Spleen (tissue), 11 donors: ENCODE results near the gene RPTOR. TPM values are rescaled to one million over a fixed set of nuclear protein-coding genes. Genes with fewer than 3 reads are reported as not detected.

Experiments
- DNase-seq: peaks from one replicate; pipeline ENCODE4 v3.0.0-alpha.2; 2020
- H3K27ac ChIP-seq, 8 donors: fragments of 200-600 bp; sonication (generic) in 7 of 8; 1 replicate in 4 of 8; 2 replicates in 4 of 8; pipeline versions ENCODE4 v1.5.0 to v1.8.0; 2016 to 2021; ENCODE audit warnings: inconsistent platforms in 4 of 8, mild to moderate bottlenecking in 4 of 8, moderate library complexity in 1 of 8
- H3K27me3 ChIP-seq, 7 donors: fragments of 200-600 bp; sonication (generic) in 6 of 7; replicated peaks in 1 of 7; 1 replicate in 4 of 7; 2 replicates in 3 of 7; pipeline versions ENCODE4 v1.5.0 to v1.8.0; 2016 to 2021; ENCODE audit warnings: inconsistent platforms in 3 of 7, mild to moderate bottlenecking in 1 of 7
- H3K36me3 ChIP-seq, 6 donors: fragments of 200-600 bp; sonication (generic) in 5 of 6; 1 replicate in 4 of 6; 2 replicates in 2 of 6; pipeline versions ENCODE4 v1.5.0 to v1.8.0; 2016 to 2021; ENCODE audit warnings: inconsistent platforms in 2 of 6
- H3K4me1 ChIP-seq, 6 donors: fragments of 200-600 bp; sonication (generic) in 5 of 6; 1 replicate in 3 of 6; 2 replicates in 3 of 6; pipeline versions ENCODE4 v1.5.0 to v1.8.0; 2016 to 2021; ENCODE audit warnings: inconsistent platforms in 3 of 6
- H3K4me3 ChIP-seq, 8 donors: fragments of 200-600 bp; sonication (generic) in 7 of 8; 1 replicate in 4 of 8; 2 replicates in 4 of 8; pipeline versions ENCODE4 v1.5.0 to v1.8.0; 2016 to 2021; ENCODE audit warnings: inconsistent platforms in 4 of 8, mild to moderate bottlenecking in 4 of 8, moderate library complexity in 2 of 8
- H3K9me3 ChIP-seq, 8 donors: fragments of 200-600 bp; sonication (generic) in 7 of 8; 1 replicate in 4 of 8; 2 replicates in 4 of 8; pipeline versions ENCODE4 v1.5.0 to v1.8.0; 2016 to 2021; ENCODE audit warnings: inconsistent platforms in 4 of 8
- POLR2A ChIP-seq, 3 donors: fragments of 450-650 bp; IDR thresholded peaks; one replicate each; pipeline ENCODE4 v1.5.1; 2017; ENCODE audit warnings: antibody characterized with exemption in 3 of 3, mild to moderate bottlenecking in 1 of 3
- POLR2AphosphoS5 ChIP-seq, 3 donors: sonication (generic); formaldehyde crosslinking; IDR thresholded peaks; one replicate each; pipeline ENCODE4 v1.5.1; 2017; ENCODE audit warnings: antibody characterized with exemption in 3 of 3
- WGBS, 5 donors: extraction: QIAGEN DNeasy Blood & Tissue Kit in 3 of 5; methylation state at CpG; one replicate each; pipeline versions ENCODE4 v1.1.5 to v1.1.7; 2013 to 2018; 5-methylcytosine and 5-hydroxymethylcytosine counted together
- intact Hi-C: fragments of 100-400 bp; cut with DNase I; formaldehyde crosslinking; loops from one replicate; pipeline ENCODE4 v1.15.0; 2023; ENCODE audit warnings: low total_unique reads
- polyA plus RNA-seq, 3 donors: library from polyadenylated mRNA; stranded (reverse); fragments of 200-250 nt; gene quantifications; one replicate each; pipeline ENCODE4 v1.2.1, GENCODE V29; 2013
- total RNA-seq, 7 donors: library from RNA; depleted of rRNA in 3 of 7; stranded (reverse); fragments of >200 nt in 3 of 7; fragmentation: NEBNext Ultra II Directional in 4 of 7; extraction: Animal tissue kit (Norgen Biotek cat#: 25700) in 4 of 7; gene quantifications; one replicate each; pipeline versions ENCODE4 v1.1.0 to v1.2.1, GENCODE V29; 2016 to 2021
- TF ChIP-seq, protein P1 (sequence below), 11 experiments: fragments of 200-600 bp in 7 of 11; fragments of 450-650 bp in 4 of 11; sonication (generic) in 4 of 11; IDR thresholded peaks in 8 of 11; conservative IDR thresholded peaks in 3 of 11; 1 replicate in 7 of 11; 2 replicates in 4 of 11; pipeline versions ENCODE4 v1.4.0 to v1.8.0; 2016 to 2021; ENCODE audit warnings: antibody characterized with exemption in 11 of 11, inconsistent platforms in 4 of 11, mild to moderate bottlenecking in 1 of 11
- donor health status: healthy with polysubstance abuse.
- donor health status: DM: no; HTN: no; CAD: no; lungs with moderate emphysema.
- donor health status: DM: no; HTN: no; CAD: no.
- donor health status: Bipolar disorder and iron deficiency.
- donor health status: healthy.
- donor health status: DM: no; HTN: no; CAD: no.
- donor health status: DM: yes; HTN: yes; CAD: no.

Gene RPTOR
- total and polyA plus RNA-seq, 10 donors: 3.1 to 61.2 (median 40.7) TPM

DNA sequence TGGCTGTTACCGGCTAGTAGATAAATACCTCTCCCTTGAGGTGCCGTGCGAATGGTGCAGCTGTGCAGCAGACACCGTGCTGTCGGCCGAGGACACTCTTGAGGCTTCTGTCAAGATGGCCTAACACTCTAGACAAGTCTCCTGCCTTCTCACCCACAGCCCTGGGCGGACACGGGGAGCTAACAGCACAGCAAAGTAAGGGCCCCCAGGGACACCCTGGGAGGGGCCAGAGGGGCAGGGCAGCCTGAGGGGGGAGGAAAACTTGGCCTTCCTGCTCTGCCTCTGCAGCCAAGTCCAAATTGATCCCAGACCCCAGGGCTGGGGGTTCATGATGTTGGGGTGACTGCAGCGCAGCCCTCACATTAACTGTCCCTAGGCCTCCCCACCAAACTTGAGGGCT is 210.2 kb downstream of the RPTOR start:
- no peak overlapping the region for H3K4me3 ChIP-seq
- peaks cover 0 to 30% (median 18%) of the 10 kb centered on the region in 6 donors for H3K4me1 ChIP-seq
- intact Hi-C loops: no loop called here
- no peak for DNase-seq
- 85 to 96% (median 90%) methylated on average over 7 to 9 of the region's 9 CpGs for WGBS, 5 donors
- no peaks in the 10 kb centered on the region for H3K9me3 ChIP-seq
- H3K27ac ChIP-seq: no peak overlapping the region
- TF ChIP-seq POLR2AphosphoS5 (IDR thresholded peaks at IDR 0.05): no peak
- no peak for TF ChIP-seq POLR2A (IDR thresholded peaks at IDR 0.05)
- TF ChIP-seq, protein P1, sequence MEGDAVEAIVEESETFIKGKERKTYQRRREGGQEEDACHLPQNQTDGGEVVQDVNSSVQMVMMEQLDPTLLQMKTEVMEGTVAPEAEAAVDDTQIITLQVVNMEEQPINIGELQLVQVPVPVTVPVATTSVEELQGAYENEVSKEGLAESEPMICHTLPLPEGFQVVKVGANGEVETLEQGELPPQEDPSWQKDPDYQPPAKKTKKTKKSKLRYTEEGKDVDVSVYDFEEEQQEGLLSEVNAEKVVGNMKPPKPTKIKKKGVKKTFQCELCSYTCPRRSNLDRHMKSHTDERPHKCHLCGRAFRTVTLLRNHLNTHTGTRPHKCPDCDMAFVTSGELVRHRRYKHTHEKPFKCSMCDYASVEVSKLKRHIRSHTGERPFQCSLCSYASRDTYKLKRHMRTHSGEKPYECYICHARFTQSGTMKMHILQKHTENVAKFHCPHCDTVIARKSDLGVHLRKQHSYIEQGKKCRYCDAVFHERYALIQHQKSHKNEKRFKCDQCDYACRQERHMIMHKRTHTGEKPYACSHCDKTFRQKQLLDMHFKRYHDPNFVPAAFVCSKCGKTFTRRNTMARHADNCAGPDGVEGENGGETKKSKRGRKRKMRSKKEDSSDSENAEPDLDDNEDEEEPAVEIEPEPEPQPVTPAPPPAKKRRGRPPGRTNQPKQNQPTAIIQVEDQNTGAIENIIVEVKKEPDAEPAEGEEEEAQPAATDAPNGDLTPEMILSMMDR (IDR thresholded peaks at IDR 0.05 in 8 of 11, conservative IDR thresholded peaks at IDR 0.05 in 3 of 11): no peak
- no peaks in the 10 kb centered on the region for H3K27me3 ChIP-seq
- H3K36me3 ChIP-seq: peaks cover 0 to 36% (median 10%) of the 10 kb centered on the region in 6 donors

DNA sequence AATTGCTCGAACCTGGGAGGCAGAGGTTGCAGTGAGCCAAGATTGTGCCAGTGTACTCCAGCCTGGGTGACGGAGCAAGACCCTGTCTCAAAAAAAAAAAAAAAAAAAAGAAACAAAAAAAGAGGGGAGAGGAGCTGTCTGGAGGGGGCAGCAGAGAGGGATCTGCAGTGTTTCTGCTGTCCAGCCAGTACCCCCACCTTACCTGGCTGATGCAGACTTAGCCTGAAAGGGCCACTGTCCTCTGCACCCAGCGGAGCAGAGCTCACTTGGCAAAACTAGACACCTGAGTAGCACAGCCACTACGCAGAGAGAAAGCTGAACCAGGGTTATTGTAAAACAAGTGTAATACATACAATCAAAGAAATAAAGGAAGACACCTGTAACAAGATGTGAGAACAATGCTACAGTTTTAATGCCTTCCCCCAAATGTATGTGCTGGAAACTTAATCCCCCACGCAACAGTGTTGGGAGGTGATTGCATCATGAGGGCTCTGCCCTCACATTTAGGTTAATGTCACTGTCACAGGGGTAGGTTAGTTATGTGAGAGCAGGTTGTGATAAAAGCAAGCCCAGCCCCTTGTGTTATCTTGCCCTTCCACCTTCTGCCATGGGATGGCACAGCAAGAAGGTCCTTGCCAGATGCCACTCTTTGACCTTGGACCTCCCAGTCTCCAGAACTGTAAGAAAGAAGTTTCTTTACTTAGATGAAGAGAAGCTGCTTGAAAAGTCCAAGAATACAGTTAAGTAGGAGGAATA is 211.2 kb downstream of the RPTOR start:
- Histone ChIP-seq H3K27me3 (no peaks in the 10 kb centered on the region), H3K4me1 (peaks cover 0 to 30% (median 20%) of the 10 kb centered on the region in 6 donors), H3K4me3 (no peak overlapping the region), H3K9me3 (no peaks in the 10 kb centered on the region), H3K27ac (no peak overlapping the region), H3K36me3 (peaks cover 0 to 36% (median 10%) of the 10 kb centered on the region in 6 donors)
- TF ChIP-seq, protein P1 (IDR thresholded peaks at IDR 0.05 in 8 of 11, conservative IDR thresholded peaks at IDR 0.05 in 3 of 11): no peak
- no peak for TF ChIP-seq POLR2A (IDR thresholded peaks at IDR 0.05)
- TF ChIP-seq POLR2AphosphoS5 (IDR thresholded peaks at IDR 0.05): no peak
- no peak for DNase-seq
- 93 to 96% (median 96%) methylated on average over 5 of the region's 5 CpGs for WGBS, 5 donors
- intact Hi-C loops: no loop called here

DNA sequence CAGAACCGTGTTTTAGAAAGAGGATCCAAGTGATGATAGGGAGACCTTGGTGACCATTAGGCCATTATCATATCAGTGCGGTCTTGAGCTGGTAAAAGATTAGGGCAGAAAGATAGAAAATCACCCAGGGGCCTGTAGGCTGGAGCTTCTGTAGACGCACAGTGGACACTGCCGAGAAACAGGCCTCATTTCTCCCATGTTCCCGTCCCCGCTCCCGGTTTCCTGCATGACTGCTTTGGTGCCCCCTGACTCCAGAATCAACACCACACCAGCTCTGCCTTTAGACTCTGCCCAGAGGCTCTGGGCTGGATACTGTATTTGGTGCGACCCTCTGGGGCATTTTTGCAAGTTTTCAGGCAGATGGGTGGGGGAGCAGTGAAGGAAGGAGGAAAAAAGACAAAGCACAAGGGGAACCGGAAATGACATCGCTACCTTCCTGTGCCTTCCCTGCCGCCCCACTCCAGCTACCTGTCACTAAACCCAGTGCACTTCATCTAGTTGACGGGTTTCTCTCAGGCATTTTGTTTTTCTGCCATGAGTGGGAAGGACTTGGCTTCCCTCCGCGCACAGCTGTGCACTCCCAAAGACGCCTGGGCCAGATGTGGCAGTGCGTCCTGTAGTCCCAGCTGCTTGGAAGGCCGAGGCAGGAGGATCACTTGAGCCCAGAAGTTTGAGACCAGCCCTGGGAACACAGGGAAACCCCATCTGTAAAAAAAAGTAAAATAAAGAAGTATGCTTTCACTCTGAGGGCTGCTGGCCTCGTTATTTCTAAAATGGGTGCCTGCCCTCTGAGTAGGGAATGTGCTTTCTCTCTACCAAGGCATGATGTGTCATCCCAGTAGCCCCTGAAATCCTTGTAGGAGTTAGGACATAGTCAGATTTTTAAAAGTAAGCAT is 214.1 kb downstream of the RPTOR start:
- H3K9me3 ChIP-seq: no peaks in the 10 kb centered on the region
- TF ChIP-seq, protein P1 (IDR thresholded peaks at IDR 0.05 in 8 of 11, conservative IDR thresholded peaks at IDR 0.05 in 3 of 11): no peak
- TF ChIP-seq POLR2AphosphoS5 (IDR thresholded peaks at IDR 0.05) (no peak), POLR2A (IDR thresholded peaks at IDR 0.05) (no peak)
- peaks cover 0 to 58% (median 29%) of the 10 kb centered on the region in 6 donors for H3K4me1 ChIP-seq
- no peak overlapping the region for H3K4me3 ChIP-seq
- no peaks in the 10 kb centered on the region for H3K27me3 ChIP-seq
- intact Hi-C loops: no loop called here
- WGBS, 5 donors: 75 to 82% (median 76%) methylated on average over 18 of the region's 18 CpGs
- no peak for DNase-seq
- H3K27ac ChIP-seq: peak overlapping the region in 5 of 8 donors; percentile 12 to 58 (median 35)
- peaks cover 0 to 35% (median 8%) of the 10 kb centered on the region in 6 donors for H3K36me3 ChIP-seq

DNA sequence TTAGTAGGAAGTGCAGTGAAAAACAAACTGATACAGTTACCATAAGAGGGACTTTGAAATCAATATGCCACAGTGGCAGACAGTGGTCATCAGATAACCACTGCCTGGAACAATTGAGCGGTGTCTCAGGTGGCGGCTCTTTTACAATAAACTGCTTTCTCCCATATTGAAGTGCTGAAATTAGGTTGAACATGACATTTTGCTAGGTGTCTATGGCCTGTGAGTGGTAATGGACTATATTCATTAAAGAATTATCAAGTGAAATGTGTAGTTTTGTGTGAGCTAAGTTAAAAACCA is 214.7 kb downstream of the RPTOR start:
- DNase-seq: no peak
- intact Hi-C loops: no loop called here
- TF ChIP-seq, protein P1 (IDR thresholded peaks at IDR 0.05 in 8 of 11, conservative IDR thresholded peaks at IDR 0.05 in 3 of 11): no peak
- no peak for TF ChIP-seq POLR2A (IDR thresholded peaks at IDR 0.05)
- no peak for TF ChIP-seq POLR2AphosphoS5 (IDR thresholded peaks at IDR 0.05)

More for the DNA sequence above, 214.7 kb downstream of the RPTOR start:
- no peaks in the 10 kb centered on the region for H3K9me3 ChIP-seq
- H3K4me1 ChIP-seq: peaks cover 0 to 58% (median 29%) of the 10 kb centered on the region in 6 donors
- 87 to 96% (median 89%) methylated on average over 2 of the region's 2 CpGs for WGBS, 5 donors
- H3K4me3 ChIP-seq: no peak overlapping the region
- peaks cover 0 to 29% (median 3%) of the 10 kb centered on the region in 6 donors for H3K36me3 ChIP-seq
- peak overlapping the region in 5 of 8 donors; percentile 12 to 58 (median 35) for H3K27ac ChIP-seq
- no peaks in the 10 kb centered on the region for H3K27me3 ChIP-seq
